Vagina (tissue), 2 donors: ENCODE data around the gene PHKG1.
"Not testable (repeated sequence)": the region's sequence is repeated elsewhere in the genome, so short reads cannot be mapped to it uniquely, and the experiment has no call there.

Experiments used
- POLR2A ChIP-seq, 2 donors: fragments of 450-650 bp; IDR thresholded peaks; one replicate each; pipeline ENCODE4 v1.6.1; 2017; ENCODE audit warnings: antibody characterized with exemption in 2 of 2, mild to moderate bottlenecking in 2 of 2, moderate library complexity in 2 of 2
- POLR2AphosphoS5 ChIP-seq, 2 donors: sonication (generic); formaldehyde crosslinking; IDR thresholded peaks; one replicate each; pipeline ENCODE4 v1.9.0; 2017; ENCODE audit warnings: antibody characterized with exemption in 2 of 2, mild to moderate bottlenecking in 2 of 2, low read depth in 1 of 2; ENCODE audit not compliant: insufficient read depth in 1 of 2
- TF ChIP-seq, protein P1 (sequence below), 3 experiments: fragments of 450-650 bp in 2 of 3; fragments of 200-600 bp in 1 of 3; sonication (generic) in 1 of 3; IDR thresholded peaks; one replicate each; pipeline ENCODE4 v1.5.1; 2017 to 2019; ENCODE audit warnings: antibody characterized with exemption in 3 of 3, mild to moderate bottlenecking in 2 of 3, moderate library complexity in 2 of 3

DNA sequence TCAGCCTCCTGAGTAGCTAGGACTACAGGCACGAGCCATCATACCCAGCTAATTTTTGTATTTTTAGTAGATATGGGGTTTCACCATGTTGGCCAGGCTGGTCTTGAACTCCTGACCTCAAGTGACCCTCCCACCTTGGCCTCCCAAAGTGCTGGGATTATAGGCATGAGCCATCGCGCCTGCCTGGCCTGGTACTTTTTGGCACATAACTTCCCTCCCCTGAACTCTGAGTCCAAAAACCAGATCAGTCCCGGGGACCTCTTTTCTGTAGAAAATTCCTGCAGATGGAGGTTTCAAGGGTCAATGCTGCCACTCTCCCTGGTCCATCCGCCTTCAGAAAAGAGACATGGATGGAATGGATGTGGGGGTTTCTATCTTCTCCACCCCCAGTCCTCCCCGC is 364 bp downstream of the PHKG1 start:
- TF ChIP-seq POLR2AphosphoS5 (IDR thresholded peaks at IDR 0.05; ENCODE audit: insufficient read depth in 1 of 2, low read depth in 1 of 2); POLR2A (IDR thresholded peaks at IDR 0.05): not testable (repeated sequence)
- TF ChIP-seq, protein P1, sequence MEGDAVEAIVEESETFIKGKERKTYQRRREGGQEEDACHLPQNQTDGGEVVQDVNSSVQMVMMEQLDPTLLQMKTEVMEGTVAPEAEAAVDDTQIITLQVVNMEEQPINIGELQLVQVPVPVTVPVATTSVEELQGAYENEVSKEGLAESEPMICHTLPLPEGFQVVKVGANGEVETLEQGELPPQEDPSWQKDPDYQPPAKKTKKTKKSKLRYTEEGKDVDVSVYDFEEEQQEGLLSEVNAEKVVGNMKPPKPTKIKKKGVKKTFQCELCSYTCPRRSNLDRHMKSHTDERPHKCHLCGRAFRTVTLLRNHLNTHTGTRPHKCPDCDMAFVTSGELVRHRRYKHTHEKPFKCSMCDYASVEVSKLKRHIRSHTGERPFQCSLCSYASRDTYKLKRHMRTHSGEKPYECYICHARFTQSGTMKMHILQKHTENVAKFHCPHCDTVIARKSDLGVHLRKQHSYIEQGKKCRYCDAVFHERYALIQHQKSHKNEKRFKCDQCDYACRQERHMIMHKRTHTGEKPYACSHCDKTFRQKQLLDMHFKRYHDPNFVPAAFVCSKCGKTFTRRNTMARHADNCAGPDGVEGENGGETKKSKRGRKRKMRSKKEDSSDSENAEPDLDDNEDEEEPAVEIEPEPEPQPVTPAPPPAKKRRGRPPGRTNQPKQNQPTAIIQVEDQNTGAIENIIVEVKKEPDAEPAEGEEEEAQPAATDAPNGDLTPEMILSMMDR (IDR thresholded peaks at IDR 0.05): not testable (repeated sequence)
